Measurements from ENCODE around the gene HAPLN2.
"Not testable (repeated sequence)": the region's sequence is repeated elsewhere in the genome, so short reads cannot be mapped to it uniquely, and the experiment has no call there.

HAPLN2 gene

GRCh38 chr1:156586892-156587477 lies 32.2 kb upstream of the HAPLN2 start:
- H3K4me1 Mint-ChIP-seq (ENCODE audit: low read depth): peaks cover 30% of the 10 kb centered on the region
- no peaks in the 10 kb centered on the region for H3K9me3 Mint-ChIP-seq
- H3K36me3 Mint-ChIP-seq (ENCODE audit: low read depth): peaks cover 17% of the 10 kb centered on the region
- no peaks in the 10 kb centered on the region for H3K27me3 Mint-ChIP-seq
- H3K4me3 Mint-ChIP-seq: no peak overlapping the region
- no peak overlapping the region for H3K27ac Mint-ChIP-seq
- no peak for DNase-seq

- peaks cover 30% of the 10 kb centered on the region for H3K4me1 Mint-ChIP-seq (ENCODE audit: low read depth)
- H3K27me3 Mint-ChIP-seq, H3K4me3 Mint-ChIP-seq, DNase-seq, H3K9me3 Mint-ChIP-seq, H3K27ac Mint-ChIP-seq: not testable (repeated sequence)
- H3K36me3 Mint-ChIP-seq (ENCODE audit: low read depth): peaks cover 18% of the 10 kb centered on the region
Observed at GRCh38 chr1:156587927-156588326, 31.3 kb upstream of the HAPLN2 start.

GRCh38 chr1:156589546-156589945 lies 29.7 kb upstream of the HAPLN2 start:
- peaks cover 26% of the 10 kb centered on the region for H3K4me1 Mint-ChIP-seq (ENCODE audit: low read depth)
- DNase-seq: no peak
- H3K4me3 Mint-ChIP-seq: no peak overlapping the region
- peaks cover 31% of the 10 kb centered on the region for H3K36me3 Mint-ChIP-seq (ENCODE audit: low read depth)
- no peaks in the 10 kb centered on the region for H3K27me3 Mint-ChIP-seq
- H3K27ac Mint-ChIP-seq: no peak overlapping the region
- no peaks in the 10 kb centered on the region for H3K9me3 Mint-ChIP-seq

- peak overlapping the region; percentile 85 for H3K4me3 Mint-ChIP-seq
- H3K4me1 Mint-ChIP-seq (ENCODE audit: low read depth): peaks cover 30% of the 10 kb centered on the region
- no peak for DNase-seq
Observed at GRCh38 chr1:156590326-156591180, 28.7 kb upstream of the HAPLN2 start.

GRCh38 chr1:156591181-156591431 lies 28.1 kb upstream of the HAPLN2 start:
- no peak for DNase-seq

More at GRCh38 chr1:156590326-156591180, 28.7 kb upstream of the HAPLN2 start:
- Mint-ChIP-seq H3K27me3 (no peaks in the 10 kb centered on the region), H3K27ac (peak overlapping the region; percentile 95), H3K9me3 (no peaks in the 10 kb centered on the region), H3K36me3 (ENCODE audit: low read depth) (peaks cover 38% of the 10 kb centered on the region)

GRCh38 chr1:156591432-156592157 lies 27.6 kb upstream of the HAPLN2 start, which contains the start of gene NAXE:
TSS of gene NAXE (plus strand) at chr1:156591776. CDS start at chr1:156591805, 29 bp downstream.
- peaks cover 44% of the 10 kb centered on the region for H3K36me3 Mint-ChIP-seq (ENCODE audit: low read depth)
- H3K4me1 Mint-ChIP-seq (ENCODE audit: low read depth): peaks cover 30% of the 10 kb centered on the region
- no peaks in the 10 kb centered on the region for H3K9me3 Mint-ChIP-seq
- H3K27me3 Mint-ChIP-seq: no peaks in the 10 kb centered on the region
- DNase-seq: peak; percentile 85
- peak within 1 kb of the TSS; percentile 95 for H3K27ac Mint-ChIP-seq
- H3K4me3 Mint-ChIP-seq: peak within 1 kb of the TSS; percentile 85

More at GRCh38 chr1:156591181-156591431, 28.1 kb upstream of the HAPLN2 start:
- Mint-ChIP-seq H3K36me3 (ENCODE audit: low read depth) (peaks cover 39% of the 10 kb centered on the region), H3K27ac (peak overlapping the region; percentile 95), H3K27me3 (no peaks in the 10 kb centered on the region), H3K4me1 (ENCODE audit: low read depth) (peaks cover 30% of the 10 kb centered on the region), H3K9me3 (no peaks in the 10 kb centered on the region), H3K4me3 (peak overlapping the region; percentile 85)

- Mint-ChIP-seq H3K27me3 (no peaks in the 10 kb centered on the region), H3K4me3 (peak overlapping the region; percentile 85), H3K27ac (peak overlapping the region; percentile 95), H3K4me1 (ENCODE audit: low read depth) (peaks cover 33% of the 10 kb centered on the region), H3K9me3 (no peaks in the 10 kb centered on the region), H3K36me3 (ENCODE audit: low read depth) (peaks cover 51% of the 10 kb centered on the region)
- no peak for DNase-seq
Observed at GRCh38 chr1:156592158-156592909, 26.9 kb upstream of the HAPLN2 start.

- H3K27me3 Mint-ChIP-seq: no peaks in the 10 kb centered on the region
Observed at GRCh38 chr1:156592910-156593660, 26.1 kb upstream of the HAPLN2 start.

GRCh38 chr1:156593661-156593989 lies 25.6 kb upstream of the HAPLN2 start:
- H3K4me3 Mint-ChIP-seq: no peak overlapping the region
- no peaks in the 10 kb centered on the region for H3K9me3 Mint-ChIP-seq
- H3K27me3 Mint-ChIP-seq: no peaks in the 10 kb centered on the region
- DNase-seq: no peak
- H3K27ac Mint-ChIP-seq: peak overlapping the region; percentile 58
- H3K36me3 Mint-ChIP-seq (ENCODE audit: low read depth): peaks cover 64% of the 10 kb centered on the region
- peaks cover 41% of the 10 kb centered on the region for H3K4me1 Mint-ChIP-seq (ENCODE audit: low read depth)

More at GRCh38 chr1:156592910-156593660, 26.1 kb upstream of the HAPLN2 start:
- peaks cover 59% of the 10 kb centered on the region for H3K36me3 Mint-ChIP-seq (ENCODE audit: low read depth)
- H3K4me3 Mint-ChIP-seq: peak overlapping the region; percentile 85
- H3K4me1 Mint-ChIP-seq (ENCODE audit: low read depth): peaks cover 36% of the 10 kb centered on the region
- no peak for DNase-seq
- peak overlapping the region; percentile 95 for H3K27ac Mint-ChIP-seq
- H3K9me3 Mint-ChIP-seq: no peaks in the 10 kb centered on the region

GRCh38 chr1:156594190-156594589 lies 25.0 kb upstream of the HAPLN2 start:
- no peak overlapping the region for H3K4me3 Mint-ChIP-seq
- peak overlapping the region; percentile 58 for H3K27ac Mint-ChIP-seq
- peaks cover 70% of the 10 kb centered on the region for H3K36me3 Mint-ChIP-seq (ENCODE audit: low read depth)
- peaks cover 47% of the 10 kb centered on the region for H3K4me1 Mint-ChIP-seq (ENCODE audit: low read depth)
- H3K9me3 Mint-ChIP-seq: no peaks in the 10 kb centered on the region
- H3K27me3 Mint-ChIP-seq: no peaks in the 10 kb centered on the region
- no peak for DNase-seq

- Mint-ChIP-seq H3K9me3 (no peaks in the 10 kb centered on the region), H3K36me3 (ENCODE audit: low read depth) (peaks cover 78% of the 10 kb centered on the region), H3K4me1 (ENCODE audit: low read depth) (peaks cover 53% of the 10 kb centered on the region), H3K27me3 (no peaks in the 10 kb centered on the region), H3K4me3 (no peak overlapping the region), H3K27ac (peak overlapping the region; percentile 58)
- no peak for DNase-seq
Observed at GRCh38 chr1:156595016-156595415, 24.2 kb upstream of the HAPLN2 start.

- H3K27me3 Mint-ChIP-seq: no peaks in the 10 kb centered on the region
- peaks cover 92% of the 10 kb centered on the region for H3K36me3 Mint-ChIP-seq (ENCODE audit: low read depth)
- H3K4me1 Mint-ChIP-seq (ENCODE audit: low read depth): peaks cover 50% of the 10 kb centered on the region
- H3K27ac Mint-ChIP-seq: peak overlapping the region; percentile 58
- H3K9me3 Mint-ChIP-seq: no peaks in the 10 kb centered on the region
- no peak for DNase-seq
- H3K4me3 Mint-ChIP-seq: no peak overlapping the region
Observed at GRCh38 chr1:156596426-156596825, 22.8 kb upstream of the HAPLN2 start.

- DNase-seq: no peak
- Mint-ChIP-seq H3K4me1 (ENCODE audit: low read depth) (peaks cover 55% of the 10 kb centered on the region), H3K4me3 (peak overlapping the region; percentile 5), H3K27ac (peak overlapping the region; percentile 97), H3K36me3 (ENCODE audit: low read depth) (peaks cover 86% of the 10 kb centered on the region), H3K27me3 (no peaks in the 10 kb centered on the region), H3K9me3 (no peaks in the 10 kb centered on the region)
Observed at GRCh38 chr1:156598125-156598524, 21.1 kb upstream of the HAPLN2 start.
